Suprapubic skin (tissue), 4 donors: ENCODE data around the gene MPDU1. TPM values are rescaled to one million over a fixed set of nuclear protein-coding genes. Genes with fewer than 3 reads are reported as not detected.
"Not testable (repeated sequence)": the region's sequence is repeated elsewhere in the genome, so short reads cannot be mapped to it uniquely, and the experiment has no call there.

Source experiments
- DNase-seq, 2 donors: peaks; one replicate each; pipeline ENCODE4 v3.0.0-alpha.2; 2019; ENCODE audit warnings: low spot score in 2 of 2
- H3K27ac ChIP-seq: fragments of 200-600 bp; sonication (generic); one replicate; pipeline ENCODE4 v1.5.1; 2019
- H3K27me3 ChIP-seq: fragments of 200-600 bp; sonication (generic); one replicate; pipeline ENCODE4 v1.5.1; 2019
- H3K36me3 ChIP-seq: fragments of 200-600 bp; sonication (generic); one replicate; pipeline ENCODE4 v1.5.1; 2019
- H3K4me1 ChIP-seq: fragments of 200-600 bp; sonication (generic); one replicate; pipeline ENCODE4 v1.5.1; 2019
- H3K4me3 ChIP-seq: fragments of 200-600 bp; sonication (generic); one replicate; pipeline ENCODE4 v1.5.1; 2019; ENCODE audit warnings: mild to moderate bottlenecking
- H3K9me3 ChIP-seq: fragments of 200-600 bp; sonication (generic); one replicate; pipeline ENCODE4 v1.5.1; 2019
- CTCF ChIP-seq, 2 donors: fragments of 200-600 bp in 1 of 2; fragments of 450-650 bp in 1 of 2; sonication (generic) in 1 of 2; IDR thresholded peaks; one replicate each; pipeline ENCODE4 v1.5.1; 2016 to 2019; ENCODE audit warnings: antibody characterized with exemption in 2 of 2, mild to moderate bottlenecking in 1 of 2, moderate library complexity in 1 of 2
- EP300 ChIP-seq: sonication (generic); formaldehyde crosslinking; IDR thresholded peaks from one replicate; pipeline ENCODE4 v1.6.1; 2017; ENCODE audit warnings: antibody characterized with exemption
- POLR2A ChIP-seq, 2 donors: fragments of 450-650 bp; IDR thresholded peaks; one replicate each; pipeline ENCODE4 v1.6.1; 2017; ENCODE audit warnings: antibody characterized with exemption in 2 of 2, mild to moderate bottlenecking in 2 of 2, moderate library complexity in 2 of 2
- POLR2AphosphoS5 ChIP-seq, 3 donors: sonication (generic); formaldehyde crosslinking; IDR thresholded peaks; one replicate each; pipeline ENCODE4 v1.6.1; 2017; ENCODE audit warnings: antibody characterized with exemption in 3 of 3
- WGBS: methylation state at CpG from one replicate; pipeline ENCODE4 v1.1.5; 2018; 5-methylcytosine and 5-hydroxymethylcytosine counted together
- total RNA-seq, 4 donors: library from RNA; depleted of rRNA; stranded (reverse); fragments of >200 nt; gene quantifications; one replicate each; pipeline ENCODE4 v1.1.0, GENCODE V29; 2016

Gene MPDU1
- total RNA-seq, 4 donors from 2014 or later: 54.3 to 104 (median 86.3) TPM

DNA sequence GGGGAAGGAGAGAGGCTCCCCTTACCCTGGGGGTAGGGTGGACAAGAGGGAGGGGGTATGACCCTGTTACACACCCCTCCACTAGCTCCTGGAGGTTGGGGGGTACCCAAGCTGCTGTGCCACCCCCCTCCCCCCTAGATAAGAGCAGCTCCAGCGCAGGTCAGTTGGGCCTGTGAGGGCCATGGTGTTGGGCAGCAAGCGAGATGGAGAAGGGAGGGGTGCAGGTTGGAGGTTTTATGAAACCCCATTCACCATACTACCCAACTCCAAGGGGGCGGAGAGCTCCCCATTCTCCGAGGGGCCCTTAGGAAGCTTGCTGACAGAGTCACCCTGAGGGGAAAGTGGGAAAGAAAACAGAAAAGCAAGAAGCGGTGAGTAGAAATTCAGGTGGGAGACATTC, 7.9 kb downstream of the MPDU1 start:
- Histone ChIP-seq H3K4me3 (no peak overlapping the region), H3K36me3 (peaks cover 62% of the 10 kb centered on the region), H3K27ac (peak overlapping the region; percentile 79), H3K4me1 (peaks cover 50% of the 10 kb centered on the region), H3K9me3 (no peaks in the 10 kb centered on the region), H3K27me3 (no peaks in the 10 kb centered on the region)
- TF ChIP-seq EP300 (no peak), POLR2AphosphoS5 (IDR thresholded peaks at IDR 0.05) (no peak), CTCF (IDR thresholded peaks at IDR 0.05) (no peak), POLR2A (IDR thresholded peaks at IDR 0.05) (no peak)
- DNase-seq: no peak
- 88% methylated on average over 5 of the region's 5 CpGs for WGBS

- TF ChIP-seq POLR2A (IDR thresholded peaks at IDR 0.05): no peak
- TF ChIP-seq EP300: no peak
- TF ChIP-seq POLR2AphosphoS5 (IDR thresholded peaks at IDR 0.05): no peak
- no peak for TF ChIP-seq CTCF (IDR thresholded peaks at IDR 0.05)
Measured at GRCh38 chr17:7592422-7593021, 8.9 kb downstream of the MPDU1 start.

DNA sequence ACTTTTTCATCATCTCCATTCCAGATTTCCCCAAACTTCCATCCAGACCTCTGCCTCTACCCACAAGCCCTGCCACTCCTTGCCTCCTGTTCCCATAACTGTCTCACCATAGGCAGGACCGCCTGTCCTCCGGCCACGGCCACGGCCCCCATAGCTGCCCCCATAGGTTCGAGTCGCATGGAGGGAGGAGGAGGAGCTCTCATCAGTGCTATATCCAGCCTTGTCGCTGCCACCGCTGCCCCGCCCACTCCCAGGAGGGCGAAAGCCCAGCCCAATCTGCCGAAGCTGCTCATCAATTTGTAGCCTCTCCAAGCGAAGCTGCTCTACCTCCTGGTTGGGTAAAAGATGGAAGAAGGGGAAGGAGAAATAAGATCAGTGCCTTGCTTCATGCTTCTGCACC, 9.6 kb downstream of the MPDU1 start:
- Histone ChIP-seq H3K27me3 (no peaks in the 10 kb centered on the region), H3K4me3 (no peak overlapping the region), H3K9me3 (no peaks in the 10 kb centered on the region), H3K27ac (no peak overlapping the region), H3K36me3 (peaks cover 69% of the 10 kb centered on the region), H3K4me1 (peaks cover 33% of the 10 kb centered on the region)
- no peak for DNase-seq
- WGBS: 79% methylated on average over 12 of the region's 12 CpGs
- TF ChIP-seq CTCF (IDR thresholded peaks at IDR 0.05): no peak
- TF ChIP-seq EP300: no peak
- TF ChIP-seq POLR2AphosphoS5 (IDR thresholded peaks at IDR 0.05): no peak
- no peak for TF ChIP-seq POLR2A (IDR thresholded peaks at IDR 0.05)

More at GRCh38 chr17:7592422-7593021, 8.9 kb downstream of the MPDU1 start:
- Histone ChIP-seq H3K4me3 (no peak overlapping the region), H3K4me1 (peaks cover 41% of the 10 kb centered on the region), H3K36me3 (peaks cover 65% of the 10 kb centered on the region), H3K9me3 (no peaks in the 10 kb centered on the region), H3K27me3 (no peaks in the 10 kb centered on the region), H3K27ac (no peak overlapping the region)
- no peak for DNase-seq
- WGBS: 93% methylated on average over 23 of the region's 23 CpGs

- 70% methylated on average over 5 of the region's 5 CpGs for WGBS
- H3K27ac ChIP-seq, H3K27me3 ChIP-seq, DNase-seq, H3K4me3 ChIP-seq, H3K4me1 ChIP-seq, H3K9me3 ChIP-seq: not testable (repeated sequence)
- peaks cover 96% of the 10 kb centered on the region for H3K36me3 ChIP-seq
Measured at GRCh38 chr17:7597561-7597960, 13.9 kb downstream of the MPDU1 start.

DNA sequence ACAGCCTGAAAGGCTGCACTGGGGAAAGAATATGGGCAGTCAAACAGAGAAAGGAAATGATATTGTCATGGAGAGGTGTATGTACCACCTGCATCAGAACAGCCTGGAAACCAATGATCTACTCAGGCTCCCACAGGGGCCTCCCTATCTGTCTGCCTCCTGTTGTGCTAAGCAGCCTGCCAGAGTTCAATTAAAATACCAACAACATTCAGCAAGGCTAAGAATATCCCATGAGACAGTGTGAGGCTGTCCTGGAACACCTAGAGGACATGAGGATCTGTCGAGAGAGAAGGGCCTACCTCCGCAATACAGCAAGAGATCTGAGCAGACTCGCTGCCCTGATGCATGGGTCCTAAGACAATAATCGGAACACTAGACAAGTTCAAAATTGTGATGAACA, 22.6 kb downstream of the MPDU1 start:
- H3K36me3 ChIP-seq: peaks cover 56% of the 10 kb centered on the region
- no peak overlapping the region for H3K27ac ChIP-seq
- WGBS: 95% methylated on average over 4 of the region's 4 CpGs

DNA sequence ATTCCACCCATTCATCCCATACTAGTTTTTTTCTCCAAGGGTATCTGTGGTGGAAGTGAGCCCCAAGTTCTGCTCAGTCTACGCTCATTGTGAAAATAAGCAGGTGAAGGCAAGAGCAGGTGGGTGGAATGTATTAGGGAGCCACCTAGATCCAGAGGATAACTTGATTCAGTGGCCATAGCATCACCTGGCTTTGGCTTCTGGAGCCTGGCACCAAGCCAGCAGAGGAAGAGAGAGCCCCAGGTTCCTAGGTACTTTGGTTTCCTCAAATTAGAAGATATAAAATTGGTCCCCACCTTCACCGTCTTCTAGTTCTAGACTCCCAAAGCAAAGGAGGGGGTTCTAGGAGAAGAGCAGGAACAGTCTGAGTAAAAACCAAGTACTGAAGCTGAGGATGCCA, 27.0 kb downstream of the MPDU1 start:
- Histone ChIP-seq H3K4me1 (peaks cover 49% of the 10 kb centered on the region), H3K9me3 (no peaks in the 10 kb centered on the region), H3K27ac (no peak overlapping the region), H3K36me3 (peaks cover 14% of the 10 kb centered on the region), H3K27me3 (no peaks in the 10 kb centered on the region), H3K4me3 (no peak overlapping the region)
- DNase-seq: no peak
- no peak for TF ChIP-seq POLR2AphosphoS5 (IDR thresholded peaks at IDR 0.05)
- no peak for TF ChIP-seq CTCF (IDR thresholded peaks at IDR 0.05)
- TF ChIP-seq EP300: no peak
- no peak for TF ChIP-seq POLR2A (IDR thresholded peaks at IDR 0.05)
- WGBS: 88% methylated on average over 2 of the region's 2 CpGs

More for the DNA sequence above, 22.6 kb downstream of the MPDU1 start:
- no peak overlapping the region for H3K4me3 ChIP-seq
- no peaks in the 10 kb centered on the region for H3K27me3 ChIP-seq
- no peak for TF ChIP-seq POLR2A (IDR thresholded peaks at IDR 0.05)
- TF ChIP-seq POLR2AphosphoS5 (IDR thresholded peaks at IDR 0.05): no peak
- TF ChIP-seq EP300: no peak
- H3K4me1 ChIP-seq: peaks cover 16% of the 10 kb centered on the region
- no peaks in the 10 kb centered on the region for H3K9me3 ChIP-seq
- DNase-seq: no peak
